Adrenal gland (tissue), 5 donors: ENCODE measurements around the gene PTDSS2.

ENCODE experiments used
- CTCF ChIP-seq, 6 experiments: fragments of 450-650 bp in 4 of 6; fragments of 200-600 bp in 2 of 6; sonication (generic) in 1 of 6; IDR thresholded peaks; 1 replicate in 5 of 6; 2 replicates in 1 of 6; pipeline versions ENCODE4 v1.5.1 to v1.8.0; 2016 to 2021; ENCODE audit warnings: antibody characterized with exemption in 6 of 6, mild to moderate bottlenecking in 2 of 6, moderate library complexity in 1 of 6
- POLR2A ChIP-seq, 2 donors: fragments of 450-650 bp; IDR thresholded peaks; one replicate each; pipeline ENCODE4 v1.6.1; 2017; ENCODE audit warnings: antibody characterized with exemption in 2 of 2, mild to moderate bottlenecking in 2 of 2, moderate library complexity in 1 of 2
- donor health status: DM: no; HTN: no; CAD: no.

GRCh38 chr11:452916-453527 is 2.9 kb downstream of the PTDSS2 start:
- TF ChIP-seq CTCF (IDR thresholded peaks at IDR 0.05) (no peak), POLR2A (IDR thresholded peaks at IDR 0.05) (no peak)
